ENCODE data around the gene DAPK1.

DNA sequence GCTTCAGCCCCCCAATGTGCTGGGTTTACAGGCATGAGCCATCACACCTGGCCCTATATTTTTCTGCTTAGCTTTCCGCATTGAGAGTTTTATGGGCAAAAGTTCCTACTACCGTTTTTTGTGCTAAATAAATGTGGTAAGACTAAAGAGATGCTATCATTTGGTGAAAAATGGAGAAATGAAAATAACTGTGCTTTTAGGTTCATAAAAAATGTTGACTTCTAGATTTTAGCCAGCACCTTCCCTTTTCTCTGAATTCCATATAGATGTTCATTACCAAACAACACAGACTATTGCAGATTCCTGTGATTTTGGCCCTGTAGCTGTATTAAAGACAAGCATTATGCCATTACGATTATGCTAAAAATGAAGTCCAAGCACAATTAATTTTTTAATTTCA, 156.3 kb downstream of the DAPK1 start:
- TF ChIP-seq, protein P1, sequence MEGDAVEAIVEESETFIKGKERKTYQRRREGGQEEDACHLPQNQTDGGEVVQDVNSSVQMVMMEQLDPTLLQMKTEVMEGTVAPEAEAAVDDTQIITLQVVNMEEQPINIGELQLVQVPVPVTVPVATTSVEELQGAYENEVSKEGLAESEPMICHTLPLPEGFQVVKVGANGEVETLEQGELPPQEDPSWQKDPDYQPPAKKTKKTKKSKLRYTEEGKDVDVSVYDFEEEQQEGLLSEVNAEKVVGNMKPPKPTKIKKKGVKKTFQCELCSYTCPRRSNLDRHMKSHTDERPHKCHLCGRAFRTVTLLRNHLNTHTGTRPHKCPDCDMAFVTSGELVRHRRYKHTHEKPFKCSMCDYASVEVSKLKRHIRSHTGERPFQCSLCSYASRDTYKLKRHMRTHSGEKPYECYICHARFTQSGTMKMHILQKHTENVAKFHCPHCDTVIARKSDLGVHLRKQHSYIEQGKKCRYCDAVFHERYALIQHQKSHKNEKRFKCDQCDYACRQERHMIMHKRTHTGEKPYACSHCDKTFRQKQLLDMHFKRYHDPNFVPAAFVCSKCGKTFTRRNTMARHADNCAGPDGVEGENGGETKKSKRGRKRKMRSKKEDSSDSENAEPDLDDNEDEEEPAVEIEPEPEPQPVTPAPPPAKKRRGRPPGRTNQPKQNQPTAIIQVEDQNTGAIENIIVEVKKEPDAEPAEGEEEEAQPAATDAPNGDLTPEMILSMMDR (IDR thresholded peaks at IDR 0.05; ENCODE audit: poor library complexity, severe bottlenecking), result no peak
- TF ChIP-seq EZH2 (IDR thresholded peaks at IDR 0.05; ENCODE audit: borderline replicate concordance, insufficient read depth, low read length, poor library complexity, severe bottlenecking) (no peak), RAD21 (conservative IDR thresholded peaks at IDR 0.05) (no peak), EP300 (conservative IDR thresholded peaks at IDR 0.05; ENCODE audit: poor library complexity, severe bottlenecking) (no peak), POLR2AphosphoS5 (IDR thresholded peaks at IDR 0.05) (no peak), MXI1 (conservative IDR thresholded peaks at IDR 0.05; ENCODE audit: poor library complexity, severe bottlenecking) (no peak)
- TF ChIP-seq, protein P2, sequence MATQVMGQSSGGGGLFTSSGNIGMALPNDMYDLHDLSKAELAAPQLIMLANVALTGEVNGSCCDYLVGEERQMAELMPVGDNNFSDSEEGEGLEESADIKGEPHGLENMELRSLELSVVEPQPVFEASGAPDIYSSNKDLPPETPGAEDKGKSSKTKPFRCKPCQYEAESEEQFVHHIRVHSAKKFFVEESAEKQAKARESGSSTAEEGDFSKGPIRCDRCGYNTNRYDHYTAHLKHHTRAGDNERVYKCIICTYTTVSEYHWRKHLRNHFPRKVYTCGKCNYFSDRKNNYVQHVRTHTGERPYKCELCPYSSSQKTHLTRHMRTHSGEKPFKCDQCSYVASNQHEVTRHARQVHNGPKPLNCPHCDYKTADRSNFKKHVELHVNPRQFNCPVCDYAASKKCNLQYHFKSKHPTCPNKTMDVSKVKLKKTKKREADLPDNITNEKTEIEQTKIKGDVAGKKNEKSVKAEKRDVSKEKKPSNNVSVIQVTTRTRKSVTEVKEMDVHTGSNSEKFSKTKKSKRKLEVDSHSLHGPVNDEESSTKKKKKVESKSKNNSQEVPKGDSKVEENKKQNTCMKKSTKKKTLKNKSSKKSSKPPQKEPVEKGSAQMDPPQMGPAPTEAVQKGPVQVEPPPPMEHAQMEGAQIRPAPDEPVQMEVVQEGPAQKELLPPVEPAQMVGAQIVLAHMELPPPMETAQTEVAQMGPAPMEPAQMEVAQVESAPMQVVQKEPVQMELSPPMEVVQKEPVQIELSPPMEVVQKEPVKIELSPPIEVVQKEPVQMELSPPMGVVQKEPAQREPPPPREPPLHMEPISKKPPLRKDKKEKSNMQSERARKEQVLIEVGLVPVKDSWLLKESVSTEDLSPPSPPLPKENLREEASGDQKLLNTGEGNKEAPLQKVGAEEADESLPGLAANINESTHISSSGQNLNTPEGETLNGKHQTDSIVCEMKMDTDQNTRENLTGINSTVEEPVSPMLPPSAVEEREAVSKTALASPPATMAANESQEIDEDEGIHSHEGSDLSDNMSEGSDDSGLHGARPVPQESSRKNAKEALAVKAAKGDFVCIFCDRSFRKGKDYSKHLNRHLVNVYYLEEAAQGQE (IDR thresholded peaks at IDR 0.05; ENCODE audit: borderline replicate concordance), result no peak
